Uterus (tissue), 4 donors: Measurements from ENCODE around the gene MYO16. TPM values are rescaled to one million over a fixed set of nuclear protein-coding genes. Genes with fewer than 3 reads are reported as not detected.

Experiments used
- DNase-seq, 2 donors: peaks; one replicate each; pipeline ENCODE4 v3.0.0-alpha.2; 2019 to 2020
- H3K27ac ChIP-seq, 2 donors: fragments of 200-600 bp; sonication (generic); 1 replicate in 1 of 2; 2 replicates in 1 of 2; pipeline ENCODE4 v1.5.1; 2016 to 2018
- H3K27me3 ChIP-seq, 2 donors: fragments of 200-600 bp; sonication (generic); one replicate each; pipeline ENCODE4 v1.5.1; 2018 to 2019; ENCODE audit warnings: control low read depth in 1 of 2
- H3K36me3 ChIP-seq, 2 donors: fragments of 200-600 bp; sonication (generic); one replicate each; pipeline ENCODE4 v1.5.1; 2019; ENCODE audit warnings: control low read depth in 1 of 2
- H3K4me1 ChIP-seq, 2 donors: fragments of 200-600 bp; sonication (generic); one replicate each; pipeline ENCODE4 v1.5.1; 2018 to 2019; ENCODE audit warnings: control low read depth in 1 of 2
- H3K4me3 ChIP-seq, 2 donors: fragments of 200-600 bp; sonication (generic); 1 replicate in 1 of 2; 2 replicates in 1 of 2; pipeline ENCODE4 v1.5.1; 2018 to 2019; ENCODE audit warnings: mild to moderate bottlenecking in 1 of 2
- H3K9me3 ChIP-seq, 2 donors: fragments of 200-600 bp; sonication (generic); one replicate each; pipeline ENCODE4 v1.5.1; 2019; ENCODE audit warnings: control low read depth in 1 of 2
- POLR2A ChIP-seq, 2 donors: fragments of 450-650 bp; IDR thresholded peaks; one replicate each; pipeline ENCODE4 v1.6.1; 2016; ENCODE audit warnings: antibody characterized with exemption in 2 of 2, mild to moderate bottlenecking in 1 of 2, moderate library complexity in 1 of 2
- intact Hi-C: fragments of 100-400 bp; cut with DNase I; formaldehyde crosslinking; loops from one replicate; pipeline ENCODE4 v1.15.1; 2023; ENCODE audit warnings: low total_unique reads
- total RNA-seq, 4 donors: library from RNA; depleted of rRNA in 3 of 4; stranded (reverse); fragments of >200 nt in 3 of 4; gene quantifications; one replicate each; pipeline versions ENCODE4 v1.1.0 to v1.2.4, GENCODE V29; 2014 to 2023
- TF ChIP-seq, protein P1 (sequence below), 4 experiments: fragments of 200-600 bp in 2 of 4; fragments of 450-650 bp in 2 of 4; sonication (generic) in 2 of 4; IDR thresholded peaks; one replicate each; pipeline ENCODE4 v1.5.1; 2016 to 2019; ENCODE audit warnings: antibody characterized with exemption in 4 of 4, mild to moderate bottlenecking in 2 of 4, moderate library complexity in 1 of 4
- donor health status: DM: yes; HTN: yes; CAD: no.

The MYO16 gene
- total RNA-seq, 4 donors from 2014 or later = 0.35 to 0.88 TPM; not detected in 2

DNA sequence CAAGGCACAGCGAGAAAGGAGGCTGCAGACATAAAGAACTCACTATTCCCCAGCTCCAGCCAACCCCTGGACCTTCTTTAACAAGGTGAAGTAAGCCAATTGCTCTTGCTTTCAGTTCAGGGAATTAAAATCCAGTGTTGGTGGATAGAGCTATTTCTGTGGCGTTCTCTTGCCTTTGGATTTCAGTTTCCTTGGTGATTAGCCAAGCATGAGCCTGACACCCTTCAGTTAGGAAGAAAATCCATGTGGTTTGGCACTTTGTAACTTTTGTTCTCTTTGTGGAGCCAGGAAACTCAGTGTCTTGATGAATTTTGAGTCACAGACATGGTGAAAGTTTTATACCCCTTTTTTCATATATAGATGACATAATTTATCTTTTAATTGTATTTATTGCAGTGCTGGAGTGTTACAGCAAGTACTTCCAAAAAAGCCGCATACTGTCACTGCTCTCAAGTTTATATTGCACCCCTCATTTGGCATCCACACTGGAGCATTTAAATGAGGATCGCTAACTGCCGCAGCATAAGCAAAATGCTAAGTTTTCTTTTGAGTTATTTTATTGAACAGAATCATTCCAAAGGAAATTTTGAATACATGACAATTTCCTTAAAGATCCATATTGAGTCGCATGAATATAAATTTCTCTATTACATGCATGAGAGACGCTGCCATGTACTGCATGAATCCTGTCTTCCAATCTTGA, 406.8 kb downstream of the MYO16 start:
- DNase-seq = no peak
- Histone ChIP-seq H3K4me1 (no peaks in the 10 kb centered on the region), H3K9me3 (no peaks in the 10 kb centered on the region), H3K4me3 (no peak overlapping the region), H3K27me3 (no peaks in the 10 kb centered on the region), H3K36me3 (no peaks in the 10 kb centered on the region), H3K27ac (no peak overlapping the region)
- intact Hi-C loops = no loop called here
- TF ChIP-seq, protein P1, sequence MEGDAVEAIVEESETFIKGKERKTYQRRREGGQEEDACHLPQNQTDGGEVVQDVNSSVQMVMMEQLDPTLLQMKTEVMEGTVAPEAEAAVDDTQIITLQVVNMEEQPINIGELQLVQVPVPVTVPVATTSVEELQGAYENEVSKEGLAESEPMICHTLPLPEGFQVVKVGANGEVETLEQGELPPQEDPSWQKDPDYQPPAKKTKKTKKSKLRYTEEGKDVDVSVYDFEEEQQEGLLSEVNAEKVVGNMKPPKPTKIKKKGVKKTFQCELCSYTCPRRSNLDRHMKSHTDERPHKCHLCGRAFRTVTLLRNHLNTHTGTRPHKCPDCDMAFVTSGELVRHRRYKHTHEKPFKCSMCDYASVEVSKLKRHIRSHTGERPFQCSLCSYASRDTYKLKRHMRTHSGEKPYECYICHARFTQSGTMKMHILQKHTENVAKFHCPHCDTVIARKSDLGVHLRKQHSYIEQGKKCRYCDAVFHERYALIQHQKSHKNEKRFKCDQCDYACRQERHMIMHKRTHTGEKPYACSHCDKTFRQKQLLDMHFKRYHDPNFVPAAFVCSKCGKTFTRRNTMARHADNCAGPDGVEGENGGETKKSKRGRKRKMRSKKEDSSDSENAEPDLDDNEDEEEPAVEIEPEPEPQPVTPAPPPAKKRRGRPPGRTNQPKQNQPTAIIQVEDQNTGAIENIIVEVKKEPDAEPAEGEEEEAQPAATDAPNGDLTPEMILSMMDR (IDR thresholded peaks at IDR 0.05) = no peak
- TF ChIP-seq POLR2A (IDR thresholded peaks at IDR 0.05) = no peak

DNA sequence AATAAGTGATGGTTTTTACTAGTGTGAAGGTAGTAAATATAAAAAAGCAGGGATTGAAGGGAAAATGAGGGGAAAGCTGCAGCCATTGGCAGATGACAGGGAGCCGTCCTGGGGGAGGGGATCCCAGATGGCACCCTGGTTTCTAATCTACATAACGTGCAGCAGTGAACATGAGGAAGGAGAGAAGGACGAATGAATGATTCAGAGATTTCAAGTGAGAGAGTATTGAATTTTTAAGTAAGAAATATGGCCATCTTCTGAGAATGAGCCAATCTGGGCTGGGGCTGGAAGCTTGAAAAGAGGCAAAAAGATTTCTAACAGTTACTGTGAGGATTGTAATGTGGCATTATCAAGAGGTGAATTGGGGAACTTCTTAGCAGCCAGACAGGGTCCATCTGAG, 414.2 kb downstream of the MYO16 start:
- no peak overlapping the region for H3K4me3 ChIP-seq
- no peaks in the 10 kb centered on the region for H3K36me3 ChIP-seq
- H3K27me3 ChIP-seq = no peaks in the 10 kb centered on the region
- H3K4me1 ChIP-seq = no peaks in the 10 kb centered on the region
- H3K27ac ChIP-seq = no peak overlapping the region
- no peak for DNase-seq
- no peaks in the 10 kb centered on the region for H3K9me3 ChIP-seq
- intact Hi-C loops = no loop called here
- TF ChIP-seq, protein P1 (IDR thresholded peaks at IDR 0.05) = no peak
- no peak for TF ChIP-seq POLR2A (IDR thresholded peaks at IDR 0.05)

DNA sequence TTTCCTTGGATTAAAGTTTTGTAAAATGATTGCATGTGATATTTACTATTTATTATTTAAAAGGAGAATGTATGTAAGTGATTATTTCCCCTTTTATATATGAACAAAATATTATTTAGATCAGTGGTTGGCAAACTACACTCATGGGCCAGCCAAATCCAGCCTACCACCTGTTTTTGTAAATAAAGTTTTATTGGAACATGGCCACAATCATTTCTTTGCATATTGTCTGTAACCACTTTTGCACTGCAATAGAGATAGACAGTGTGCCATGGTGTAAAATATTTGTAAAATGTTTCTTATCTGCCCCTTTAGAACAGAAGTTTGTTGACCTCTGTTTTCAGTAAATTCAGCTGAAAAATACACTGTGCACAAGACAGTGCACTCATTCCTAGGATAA, 426.4 kb downstream of the MYO16 start:
- H3K27me3 ChIP-seq = no peaks in the 10 kb centered on the region
- no peak for DNase-seq
- no peak overlapping the region for H3K27ac ChIP-seq
- H3K36me3 ChIP-seq = no peaks in the 10 kb centered on the region
- TF ChIP-seq, protein P1 (IDR thresholded peaks at IDR 0.05) = no peak
- no peak for TF ChIP-seq POLR2A (IDR thresholded peaks at IDR 0.05)
- intact Hi-C loops = no loop called here
- H3K4me3 ChIP-seq = no peak overlapping the region
- no peaks in the 10 kb centered on the region for H3K4me1 ChIP-seq
- no peaks in the 10 kb centered on the region for H3K9me3 ChIP-seq

DNA sequence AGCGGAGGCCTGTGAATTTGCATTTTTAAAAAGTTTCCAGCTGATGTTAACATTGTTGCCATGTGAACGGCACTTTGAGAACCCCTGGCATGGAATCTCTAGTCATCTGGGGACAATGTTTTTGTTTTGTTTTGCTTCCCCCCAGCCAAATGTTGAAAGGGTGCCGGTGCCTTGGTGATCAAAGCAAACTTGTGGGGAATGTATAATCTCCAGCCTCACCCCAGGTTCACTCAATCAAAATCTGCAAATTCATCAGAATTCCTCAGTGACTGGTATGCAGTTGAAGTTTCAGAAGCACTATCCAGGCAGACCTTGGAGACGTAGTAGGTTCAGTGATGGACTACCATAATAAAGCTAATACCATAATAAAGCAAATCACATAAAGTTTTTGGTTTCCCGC, 428.7 kb downstream of the MYO16 start:
- Histone ChIP-seq H3K4me3 (no peak overlapping the region), H3K27ac (no peak overlapping the region), H3K27me3 (no peaks in the 10 kb centered on the region), H3K4me1 (no peaks in the 10 kb centered on the region), H3K9me3 (no peaks in the 10 kb centered on the region), H3K36me3 (no peaks in the 10 kb centered on the region)
- DNase-seq = no peak
- intact Hi-C loops = no loop called here
- TF ChIP-seq POLR2A (IDR thresholded peaks at IDR 0.05) = no peak
- TF ChIP-seq, protein P1 (IDR thresholded peaks at IDR 0.05) = no peak

DNA sequence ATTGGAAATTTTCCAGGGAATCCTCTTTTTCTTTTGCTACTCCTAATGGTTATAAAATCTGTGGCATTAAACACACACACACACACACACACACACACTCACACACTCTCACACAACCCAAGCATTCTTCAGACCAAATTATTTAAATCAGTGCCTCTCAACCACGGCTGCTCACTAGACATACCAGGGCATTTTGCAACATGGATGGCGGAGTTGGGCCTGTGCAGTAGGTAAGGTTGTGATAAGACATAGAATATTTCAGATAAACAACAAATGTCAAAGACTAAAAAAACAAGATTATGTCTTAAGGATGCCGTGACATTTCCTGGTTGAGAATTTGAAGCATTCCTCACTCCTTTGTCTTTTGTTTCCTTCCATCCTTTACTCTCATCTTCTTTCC, 443.1 kb downstream of the MYO16 start:
- H3K4me3 ChIP-seq = no peak overlapping the region
- no peak for DNase-seq
- H3K27me3 ChIP-seq = no peaks in the 10 kb centered on the region
- H3K9me3 ChIP-seq = no peaks in the 10 kb centered on the region
- intact Hi-C loops = no loop called here
- no peak overlapping the region for H3K27ac ChIP-seq
- TF ChIP-seq, protein P1 (IDR thresholded peaks at IDR 0.05) = no peak
- TF ChIP-seq POLR2A (IDR thresholded peaks at IDR 0.05) = no peak
- no peaks in the 10 kb centered on the region for H3K36me3 ChIP-seq
- H3K4me1 ChIP-seq = no peaks in the 10 kb centered on the region
